ENCODE data around the gene LRRC8D. TPM values are rescaled to one million over a fixed set of nuclear protein-coding genes. Genes with fewer than 3 reads are reported as not detected.

The LRRC8D gene
- total RNA-seq, 1 experiment from 2014 or later: 15.0 TPM

DNA sequence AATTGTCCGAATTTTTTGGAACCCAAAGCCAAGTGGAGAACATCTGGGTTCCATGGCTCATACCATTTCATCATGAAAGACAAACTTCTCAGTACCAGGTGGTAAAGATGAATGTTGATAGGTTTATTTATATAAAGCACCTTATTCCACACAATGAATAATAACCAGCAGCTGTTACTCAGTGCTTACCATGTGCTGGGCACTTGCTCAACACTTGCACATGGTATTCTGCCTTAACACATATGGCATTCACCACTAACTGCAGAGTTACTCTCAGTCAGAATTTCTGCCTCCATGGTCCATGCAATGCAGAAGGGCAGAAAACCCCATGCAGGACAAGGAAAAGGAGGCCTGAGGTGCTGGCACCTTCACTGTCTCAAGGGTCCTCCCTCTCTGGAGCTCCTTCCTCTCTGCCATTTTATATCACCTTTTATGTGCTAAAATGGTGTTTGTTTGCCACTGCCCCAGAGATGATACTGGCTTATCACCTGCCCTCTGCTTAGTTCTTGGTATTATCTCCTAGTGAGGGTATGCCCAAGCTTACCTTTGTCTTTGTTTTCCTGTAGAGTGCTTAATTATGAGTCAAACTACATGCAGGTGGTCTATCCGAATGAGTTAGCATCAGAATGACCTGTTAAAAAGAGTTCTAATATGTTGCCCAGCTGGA lies 97.4 kb downstream of the LRRC8D start:
- no peak overlapping the region for H3K4me2 ChIP-seq (ENCODE audit: low read length)
- no peak overlapping the region for H3K4me3 ChIP-seq (replicated peaks in 1 of 2; ENCODE audit: low read depth in 1 of 2, low read length in 2 of 2)
- peaks cover 6 to 12% of the 10 kb centered on the region in 2 experiments; a peak in 2 of 4 replicates for H3K4me1 ChIP-seq (ENCODE audit: control insufficient read depth in 1 of 2, insufficient read depth in 2 of 2, low read length in 2 of 2)
- H2AFZ ChIP-seq (ENCODE audit: low read depth, low read length, poor library complexity, severe bottlenecking): no peak overlapping the region
- no peaks in the 10 kb centered on the region for H4K20me1 ChIP-seq (ENCODE audit: insufficient read depth)
- POLR2A ChIA-PET: interaction anchor here (0.9 kb wide), 1 partner anchor 12 kb away, joined by 3 read pairs; no protein-coding TSS in a partner anchor
- DNase-seq (ENCODE audit: low read depth, low spot score) (no peak), ATAC-seq (no peak)
- H3K36me3 ChIP-seq (ENCODE audit: control insufficient read depth in 1 of 2, insufficient read depth in 2 of 2, low read length in 2 of 2): 0 out of 4 replicates have a peak, but pooled peaks cover 0 to 2% of the 10 kb centered on the region in 2 experiments
- no peak overlapping the region for H3K27ac ChIP-seq (ENCODE audit: low read depth, low read length)
- H3K9ac ChIP-seq (ENCODE audit: low read length): no peak overlapping the region
- intact Hi-C loops (cut with micrococcal nuclease): no loop called here
- no peaks in the 10 kb centered on the region for H3K79me2 ChIP-seq (ENCODE audit: insufficient read depth, low read length)
- TF ChIP-seq FOSL1 (IDR thresholded peaks at IDR 0.05; ENCODE audit: low read depth): no peak
- TF ChIP-seq YY1 (IDR thresholded peaks at IDR 0.05; ENCODE audit: extremely low read depth, insufficient replicate concordance, low read depth, low read length): no peak
- no peak for TF ChIP-seq CTCF (IDR thresholded peaks at IDR 0.05 in 2 of 3, conservative IDR thresholded peaks at IDR 0.05 in 1 of 3; ENCODE audit: borderline replicate concordance in 1 of 3, insufficient read depth in 1 of 3, low read depth in 2 of 3, low read length in 2 of 3)
- no peak for TF ChIP-seq ZNF274 (IDR thresholded peaks at IDR 0.05; ENCODE audit: low read depth, low read length)
- no peak for TF ChIP-seq EGR1 (IDR thresholded peaks at IDR 0.05; ENCODE audit: low read depth)
- no peak for TF ChIP-seq SIN3A (IDR thresholded peaks at IDR 0.05; ENCODE audit: low read depth)
- no peak for TF ChIP-seq EZH2phosphoT487 (IDR thresholded peaks at IDR 0.05; ENCODE audit: borderline replicate concordance)
- TF ChIP-seq SRF (IDR thresholded peaks at IDR 0.05; ENCODE audit: low read depth): no peak
- H3K9me2 ChIP-seq (ENCODE audit: insufficient read depth): no peaks in the 10 kb centered on the region
- H3K9me3 ChIP-seq (ENCODE audit: control insufficient read depth in 1 of 2, insufficient read depth in 1 of 2, low read depth in 1 of 2, low read length in 2 of 2): peaks cover 0 to under 1% of the 10 kb centered on the region in 2 experiments; a peak in 1 of 4 replicates
- BruUV-seq (replicated peaks): no TSS peak
- CTCF ChIA-PET: no interaction called here
- RAD21 ChIA-PET (ENCODE audit: low non-redundant PET in 1 of 2, low total read pairs in 2 of 2, uncharacterized antibody in 2 of 2, unreplicated experiment in 2 of 2): no interaction called here
- H3K27me3 ChIP-seq (ENCODE audit: insufficient read depth, low read length): no peaks in the 10 kb centered on the region

Measured in HCT116 (cell line).